G401.6 (cell line): ENCODE measurements around the gene FREM1.

Source experiments
- FAIRE-seq: peaks from 2 replicates; lab custom pipeline; 2012; peaks lifted over from hg19 to GRCh38; lab: Jason Lieb, UNC

Gene FREM1

GRCh38 chr9:14909181-14909580 is 1.0 kb downstream of the FREM1 start:
- FAIRE-seq: no peak

GRCh38 chr9:14908295-14909180 is 1.7 kb downstream of the FREM1 start:
- no peak for FAIRE-seq

GRCh38 chr9:14907696-14908095 is 2.5 kb downstream of the FREM1 start:
- FAIRE-seq: no peak

DNA sequence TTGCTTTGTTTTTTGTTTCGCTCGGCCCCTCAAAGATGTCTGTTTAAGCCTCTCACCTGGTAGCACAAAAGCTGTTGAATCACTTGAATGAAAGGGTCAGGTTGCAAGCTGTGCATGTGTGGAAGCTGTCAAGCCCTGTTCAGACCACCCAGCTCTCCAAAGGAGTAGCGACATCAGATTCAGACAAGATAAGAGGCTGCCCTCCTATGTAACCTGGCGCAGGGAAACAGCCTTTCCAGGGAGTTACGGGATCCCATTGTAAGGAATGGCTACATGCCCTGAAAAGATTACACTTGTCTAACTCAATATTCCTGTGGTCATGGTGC is 2.9 kb downstream of the FREM1 start:
- no peak for FAIRE-seq

GRCh38 chr9:14906644-14907359 is 3.4 kb downstream of the FREM1 start:
- no peak for FAIRE-seq

- no peak for FAIRE-seq
Measured at GRCh38 chr9:14906000-14906399, 4.2 kb downstream of the FREM1 start.

GRCh38 chr9:14903040-14903439 is 7.2 kb downstream of the FREM1 start:
- FAIRE-seq: no peak

GRCh38 chr9:14902561-14902960 is 7.7 kb downstream of the FREM1 start:
- FAIRE-seq: no peak

DNA sequence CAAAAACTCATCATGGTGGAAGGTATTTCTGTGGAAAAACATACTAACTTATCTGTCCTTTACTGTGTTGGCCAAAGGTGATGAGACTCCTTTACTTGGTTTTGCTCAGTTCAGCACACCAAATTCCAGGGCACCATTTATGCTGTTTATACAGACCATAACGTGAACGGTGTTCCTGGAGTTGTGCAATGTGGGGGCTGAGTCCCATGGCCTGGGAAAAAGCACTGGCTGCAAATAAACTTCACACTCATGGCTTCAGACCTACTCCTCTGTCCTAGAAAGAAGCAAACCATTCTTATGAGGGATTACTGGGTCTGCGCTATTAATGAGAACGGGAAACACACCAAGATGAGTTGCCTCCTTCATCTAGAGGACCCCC is 10.4 kb downstream of the FREM1 start:
- no peak for FAIRE-seq

GRCh38 chr9:14899042-14899814 is 11.0 kb downstream of the FREM1 start:
- FAIRE-seq: no peak

DNA sequence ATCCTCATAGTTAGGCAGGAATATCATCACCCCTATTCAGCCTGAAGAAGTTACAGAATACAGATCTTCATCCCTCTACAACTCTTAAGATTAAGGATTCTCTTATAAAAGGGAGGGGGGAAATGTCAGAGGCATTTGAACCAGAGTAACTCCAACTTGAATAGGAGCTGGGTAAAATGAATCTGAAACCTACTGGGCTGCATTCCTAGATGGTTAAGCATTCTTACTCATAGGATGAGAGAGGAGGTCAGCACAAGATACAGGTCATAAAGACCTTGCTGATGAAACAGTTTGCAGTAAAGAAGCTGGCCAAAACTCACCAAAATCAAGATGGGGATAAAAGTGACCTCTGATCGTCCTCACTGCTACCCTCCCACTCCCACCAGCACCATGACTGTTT is 14.4 kb downstream of the FREM1 start:
- FAIRE-seq: no peak

- no peak for FAIRE-seq
Measured at GRCh38 chr9:14893280-14893679, 16.9 kb downstream of the FREM1 start.

GRCh38 chr9:14891332-14891731 is 18.9 kb downstream of the FREM1 start:
- no peak for FAIRE-seq

DNA sequence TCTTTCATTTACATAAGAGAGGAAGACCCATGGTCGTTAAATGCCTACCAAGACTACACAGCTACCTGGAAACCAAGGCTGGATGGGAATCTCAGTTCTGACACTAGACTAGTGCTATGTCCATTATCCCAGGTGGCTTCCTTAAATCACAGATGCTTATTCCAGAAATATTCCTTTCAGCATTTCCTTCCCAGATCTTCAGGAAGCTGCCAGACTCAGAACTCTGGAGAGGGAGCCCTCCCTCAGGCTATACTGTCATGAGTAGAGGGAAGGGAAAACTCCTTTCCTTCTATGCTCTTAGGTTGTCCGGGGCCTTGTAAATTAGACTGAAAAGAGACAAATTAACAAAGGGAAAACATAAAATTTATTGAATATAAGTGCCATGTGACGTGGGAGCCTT is 20.8 kb downstream of the FREM1 start:
- no peak for FAIRE-seq

DNA sequence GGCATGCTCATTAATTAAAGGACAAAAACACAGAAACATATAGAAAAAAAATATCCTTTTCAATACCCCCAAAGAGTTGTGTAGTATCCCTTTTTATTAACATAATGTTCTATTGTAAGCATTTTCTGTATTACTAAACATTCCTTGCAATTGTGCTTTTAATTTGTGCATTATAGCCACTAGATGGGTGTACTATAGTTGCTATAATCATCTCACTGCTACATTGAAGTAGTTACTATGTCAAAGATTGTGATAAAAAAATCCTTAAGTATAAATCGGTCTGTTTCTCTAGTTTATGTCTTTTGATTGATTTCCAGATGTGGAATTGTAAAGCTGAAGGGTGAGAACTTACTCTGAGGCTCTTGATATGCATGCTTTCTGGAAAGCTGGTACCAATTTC is 21.4 kb downstream of the FREM1 start:
- FAIRE-seq: no peak

GRCh38 chr9:14888272-14888671 is 22.0 kb downstream of the FREM1 start:
- FAIRE-seq: no peak

DNA sequence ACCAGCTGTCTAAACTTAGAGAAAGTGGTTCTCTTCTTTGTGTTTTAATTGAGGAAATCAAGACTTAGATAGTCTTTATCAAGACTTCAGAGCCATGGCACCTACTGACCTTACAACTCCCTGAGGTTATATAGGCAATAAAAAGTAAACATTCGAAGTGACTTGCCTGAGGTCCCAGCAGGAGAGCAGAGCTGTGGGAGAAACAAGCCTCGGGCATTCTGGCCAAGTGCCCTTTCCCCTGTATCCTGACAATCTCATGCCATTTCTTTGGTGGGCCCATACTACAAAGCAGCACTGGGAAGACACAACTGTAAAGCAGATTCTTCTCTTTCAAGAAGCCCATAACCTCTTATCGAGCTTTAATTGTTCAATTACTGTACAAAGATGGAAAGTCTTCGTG is 23.1 kb downstream of the FREM1 start:
- FAIRE-seq: no peak

DNA sequence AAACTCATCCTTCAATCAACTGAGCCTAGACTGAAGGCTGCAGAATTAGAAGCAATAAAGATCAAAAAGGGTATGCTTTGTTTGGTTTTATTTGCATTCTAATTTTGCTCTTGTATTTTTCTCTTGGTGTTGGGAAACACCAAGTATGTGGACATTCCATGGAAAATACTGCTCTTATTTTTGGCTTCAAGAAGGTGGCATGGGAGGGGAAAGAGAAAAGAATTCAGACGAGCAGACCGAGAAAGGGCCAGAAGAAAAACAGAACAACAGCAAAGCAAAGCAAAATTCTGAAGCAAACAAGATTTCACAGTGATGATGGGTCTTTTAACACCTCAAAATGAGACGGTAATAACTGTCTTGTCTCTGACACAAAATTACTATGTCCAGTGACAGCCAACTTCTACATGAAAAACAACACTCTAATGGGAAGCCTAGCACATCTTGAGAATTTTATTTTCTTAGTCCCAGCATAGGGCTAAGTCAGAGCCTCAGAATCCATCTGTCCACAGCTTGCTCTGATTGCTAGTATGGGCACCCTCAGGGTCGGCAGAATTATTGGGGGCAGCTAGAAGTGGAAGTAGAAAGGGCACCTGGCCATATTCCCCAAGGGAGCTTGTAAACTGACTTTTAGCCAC is 26.8 kb downstream of the FREM1 start:
- FAIRE-seq: no peak

- no peak for FAIRE-seq
Measured at GRCh38 chr9:14882090-14882489, 28.1 kb downstream of the FREM1 start.

- no peak for FAIRE-seq
Measured at GRCh38 chr9:14881006-14881405, 29.2 kb downstream of the FREM1 start.

DNA sequence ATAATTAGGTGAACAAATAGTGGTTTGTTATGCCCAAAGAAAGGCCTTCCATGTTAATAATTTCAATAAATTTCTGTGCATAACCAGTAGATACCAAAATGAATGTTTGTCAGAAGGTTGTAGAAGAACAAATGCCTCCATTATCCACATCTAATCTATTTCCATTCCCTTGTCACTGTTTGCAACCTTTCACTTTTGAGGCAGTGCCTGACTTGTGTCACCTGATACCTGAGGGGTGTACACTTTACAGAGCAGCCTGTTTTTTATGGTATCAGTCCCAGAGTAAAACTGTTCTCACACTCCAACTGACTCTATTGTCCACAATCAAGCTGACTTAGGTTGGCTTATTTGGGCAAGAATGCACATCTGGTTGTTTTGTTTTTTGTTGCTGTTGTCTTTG is 40.1 kb downstream of the FREM1 start:
- FAIRE-seq: no peak

- no peak for FAIRE-seq
Measured at GRCh38 chr9:14869671-14870070, 40.6 kb downstream of the FREM1 start.
